Testis (tissue), 3 donors: ENCODE data around the gene SPATA25. TPM values are rescaled to one million over a fixed set of nuclear protein-coding genes. Genes with fewer than 3 reads are reported as not detected.

ENCODE experiments used
- DNase-seq: peaks from one replicate; pipeline ENCODE4 v3.0.0-alpha.2; 2019
- H3K27ac ChIP-seq, 2 donors: fragments of 200-600 bp; sonication (generic); one replicate each; pipeline ENCODE4 v1.5.1; 2019
- H3K27me3 ChIP-seq: fragments of 200-600 bp; sonication (generic); one replicate; pipeline ENCODE4 v1.5.1; 2019
- H3K36me3 ChIP-seq: fragments of 200-600 bp; sonication (generic); one replicate; pipeline ENCODE4 v1.5.1; 2017; ENCODE audit warnings: low read depth; ENCODE audit errors: missing control alignments
- H3K4me1 ChIP-seq: fragments of 200-600 bp; sonication (generic); one replicate; pipeline ENCODE4 v1.5.1; 2019
- H3K4me3 ChIP-seq, 2 donors: fragments of 200-600 bp; sonication (generic); one replicate each; pipeline ENCODE4 v1.5.1; 2017 to 2019
- H3K9me3 ChIP-seq: fragments of 200-600 bp; sonication (generic); one replicate; pipeline ENCODE4 v1.5.1; 2017
- POLR2A ChIP-seq: fragments of 450-650 bp; IDR thresholded peaks from one replicate; pipeline ENCODE4 v1.6.1; 2017; ENCODE audit warnings: antibody characterized with exemption, mild to moderate bottlenecking, moderate library complexity
- WGBS, 2 donors: methylation state at CpG; one replicate each; pipeline ENCODE4 v1.1.5; 2018; 5-methylcytosine and 5-hydroxymethylcytosine counted together
- intact Hi-C: fragments of 100-400 bp; cut with DNase I; formaldehyde crosslinking; loops from one replicate; pipeline ENCODE4 v1.15.1; 2023; ENCODE audit warnings: low total_unique reads
- polyA plus RNA-seq: library from polyadenylated mRNA; stranded (reverse); fragments of 350-450 nt; fragmentation: Illumina TruSeq; extraction: RNeasy Lipid Tissue Mini Kit (QIAGEN cat#74804); gene quantifications from one replicate; pipeline ENCODE4 v1.2.3, GENCODE V29; 2014; ENCODE audit warnings: low read depth, low replicate concordance; ENCODE audit not compliant: insufficient read depth
- total RNA-seq, 2 donors: library from RNA; depleted of rRNA; stranded (reverse); fragments of >200 nt; gene quantifications; one replicate each; pipeline ENCODE4 v1.2.3, GENCODE V29; 2016
- TF ChIP-seq, protein P1 (sequence below), 3 experiments: fragments of 450-650 bp in 2 of 3; fragments of 200-600 bp in 1 of 3; sonication (generic) in 1 of 3; IDR thresholded peaks; one replicate each; pipeline ENCODE4 v1.5.1; 2016 to 2019; ENCODE audit warnings: antibody characterized with exemption in 3 of 3, mild to moderate bottlenecking in 2 of 3, moderate library complexity in 1 of 3

SPATA25 gene
- total and polyA plus RNA-seq, 3 donors from 2014 or later, result 14.9 to 59.4 (median 26.0) TPM

DNA sequence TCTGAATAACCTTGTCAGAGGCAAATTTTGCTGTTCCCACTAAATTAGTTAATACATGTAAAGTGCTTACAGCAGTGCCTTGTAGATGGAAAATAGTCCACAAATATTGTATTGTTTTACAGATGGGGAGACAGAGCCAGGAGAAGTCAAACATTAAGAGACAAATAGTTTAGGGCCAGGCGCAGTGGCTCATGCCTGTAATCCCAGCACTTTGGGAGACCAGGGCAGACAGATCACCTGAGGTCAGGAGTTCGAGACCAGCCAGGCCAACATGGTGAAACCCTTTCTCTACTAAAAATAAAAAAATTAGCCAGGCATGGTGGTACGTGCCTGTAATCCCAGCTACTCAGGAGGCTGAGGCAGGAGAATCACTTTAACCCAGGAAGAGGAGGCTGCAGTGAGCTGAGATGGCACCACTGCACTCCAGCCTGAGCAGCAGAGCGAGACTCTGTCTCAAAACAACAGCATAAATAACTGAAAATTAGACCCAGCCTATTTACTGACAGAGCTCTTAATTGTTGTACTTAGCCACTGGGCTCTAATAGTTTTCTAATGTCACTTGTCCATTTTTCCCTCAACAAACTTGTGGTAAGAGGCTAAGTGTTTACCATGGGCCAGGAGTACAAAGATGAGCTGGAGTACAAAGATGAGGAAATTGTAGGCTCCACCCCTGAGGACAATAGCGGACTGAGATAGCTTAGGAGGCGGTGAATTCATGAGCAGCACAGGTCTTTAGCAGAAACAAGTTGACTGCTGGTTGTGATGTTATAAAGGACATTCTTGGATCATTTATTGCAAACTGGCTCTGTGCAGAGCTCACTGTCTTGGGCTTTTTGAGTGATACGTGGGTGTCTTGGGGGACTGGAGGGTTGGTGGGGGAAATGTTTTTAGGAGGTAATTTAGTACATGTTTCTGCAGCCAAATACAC is 23.6 kb downstream of the SPATA25 start:
- intact Hi-C loops, result no loop called here
- 81 to 83% methylated on average over 7 of the region's 7 CpGs for WGBS, 2 donors

GRCh38 chr20:45861221-45862075 is 26.0 kb downstream of the SPATA25 start:
- no peak overlapping the region for H3K4me3 ChIP-seq
- intact Hi-C loops, result no loop called here
- no peaks in the 10 kb centered on the region for H3K9me3 ChIP-seq
- 80 to 84% methylated on average over 7 of the region's 7 CpGs for WGBS, 2 donors
- H3K36me3 ChIP-seq, result no peaks in the 10 kb centered on the region
- peaks cover 7% of the 10 kb centered on the region for H3K4me1 ChIP-seq
- TF ChIP-seq, protein P1, sequence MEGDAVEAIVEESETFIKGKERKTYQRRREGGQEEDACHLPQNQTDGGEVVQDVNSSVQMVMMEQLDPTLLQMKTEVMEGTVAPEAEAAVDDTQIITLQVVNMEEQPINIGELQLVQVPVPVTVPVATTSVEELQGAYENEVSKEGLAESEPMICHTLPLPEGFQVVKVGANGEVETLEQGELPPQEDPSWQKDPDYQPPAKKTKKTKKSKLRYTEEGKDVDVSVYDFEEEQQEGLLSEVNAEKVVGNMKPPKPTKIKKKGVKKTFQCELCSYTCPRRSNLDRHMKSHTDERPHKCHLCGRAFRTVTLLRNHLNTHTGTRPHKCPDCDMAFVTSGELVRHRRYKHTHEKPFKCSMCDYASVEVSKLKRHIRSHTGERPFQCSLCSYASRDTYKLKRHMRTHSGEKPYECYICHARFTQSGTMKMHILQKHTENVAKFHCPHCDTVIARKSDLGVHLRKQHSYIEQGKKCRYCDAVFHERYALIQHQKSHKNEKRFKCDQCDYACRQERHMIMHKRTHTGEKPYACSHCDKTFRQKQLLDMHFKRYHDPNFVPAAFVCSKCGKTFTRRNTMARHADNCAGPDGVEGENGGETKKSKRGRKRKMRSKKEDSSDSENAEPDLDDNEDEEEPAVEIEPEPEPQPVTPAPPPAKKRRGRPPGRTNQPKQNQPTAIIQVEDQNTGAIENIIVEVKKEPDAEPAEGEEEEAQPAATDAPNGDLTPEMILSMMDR (IDR thresholded peaks at IDR 0.05), result no peak
- no peak for TF ChIP-seq POLR2A
- no peaks in the 10 kb centered on the region for H3K27me3 ChIP-seq
- DNase-seq, result peak; percentile 66
- H3K27ac ChIP-seq, result no peak overlapping the region

More for the DNA sequence above, 23.6 kb downstream of the SPATA25 start:
- no peaks in the 10 kb centered on the region for H3K9me3 ChIP-seq
- TF ChIP-seq, protein P1 (IDR thresholded peaks at IDR 0.05), result no peak
- no peak for TF ChIP-seq POLR2A
- no peaks in the 10 kb centered on the region for H3K27me3 ChIP-seq
- H3K4me1 ChIP-seq, result peaks cover 9% of the 10 kb centered on the region
- H3K27ac ChIP-seq, result no peak overlapping the region
- DNase-seq, result no peak
- no peak overlapping the region for H3K4me3 ChIP-seq
- no peaks in the 10 kb centered on the region for H3K36me3 ChIP-seq

- H3K27me3 ChIP-seq, result no peaks in the 10 kb centered on the region
- no peak overlapping the region for H3K4me3 ChIP-seq
- TF ChIP-seq POLR2A, result no peak
- TF ChIP-seq, protein P1 (IDR thresholded peaks at IDR 0.05), result no peak
- DNase-seq, result no peak
- H3K27ac ChIP-seq, result no peak overlapping the region
- WGBS, 2 donors, result 66 to 71% methylated on average over 7 of the region's 7 CpGs
- intact Hi-C loops, result no loop called here
- H3K9me3 ChIP-seq, result no peaks in the 10 kb centered on the region
- peaks cover 14% of the 10 kb centered on the region for H3K4me1 ChIP-seq
- H3K36me3 ChIP-seq, result no peaks in the 10 kb centered on the region
These were observed 26.7 kb downstream of the SPATA25 start for GRCh38 chr20:45860560-45861220.

DNA sequence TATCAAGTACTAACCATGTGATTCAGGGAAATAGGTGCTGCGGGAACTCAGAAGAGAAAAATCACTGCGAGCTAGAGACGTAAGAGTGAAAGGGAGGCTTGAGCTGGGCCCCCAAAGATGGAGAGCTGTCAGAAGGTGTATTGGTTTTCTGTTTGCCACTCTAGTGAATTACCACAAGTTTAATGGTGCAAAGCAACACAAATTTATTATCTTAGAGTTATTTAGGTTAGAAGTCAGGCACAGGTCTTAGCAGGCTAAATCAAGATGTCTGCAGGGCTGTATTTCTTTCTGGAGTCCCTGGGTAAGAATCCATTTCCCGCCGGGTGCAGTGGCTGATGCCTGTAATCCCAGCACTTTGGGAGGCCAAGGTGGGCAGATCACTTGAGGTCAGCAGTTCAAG is 27.5 kb downstream of the SPATA25 start:
- 77 to 86% methylated on average over 5 of the region's 5 CpGs for WGBS, 2 donors
- no peak for DNase-seq
- H3K4me1 ChIP-seq, result peaks cover 19% of the 10 kb centered on the region
- H3K27ac ChIP-seq, result no peak overlapping the region
- no peaks in the 10 kb centered on the region for H3K27me3 ChIP-seq
- no peak overlapping the region for H3K4me3 ChIP-seq
- H3K9me3 ChIP-seq, result no peaks in the 10 kb centered on the region
- TF ChIP-seq, protein P1 (IDR thresholded peaks at IDR 0.05), result no peak
- TF ChIP-seq POLR2A, result no peak
- intact Hi-C loops, result no loop called here
- no peaks in the 10 kb centered on the region for H3K36me3 ChIP-seq
